Subcutaneous adipose tissue (tissue), 4 donors: Measurements from ENCODE around the gene VWF. TPM values are rescaled to one million over a fixed set of nuclear protein-coding genes. Genes with fewer than 3 reads are reported as not detected.

Experiments
- CTCF ChIP-seq: fragments of 450-650 bp; IDR thresholded peaks from one replicate; pipeline ENCODE4 v1.5.1; 2016; ENCODE audit warnings: low read depth, mild to moderate bottlenecking, control low read depth, antibody characterized with exemption, moderate library complexity
- total RNA-seq, 4 donors: library from RNA; depleted of rRNA; stranded (reverse); fragments of >200 nt; gene quantifications; one replicate each; pipeline ENCODE4 v1.1.0, GENCODE V29; 2016

The VWF gene
- total RNA-seq, 4 donors from 2014 or later: 132 to 853 (median 240) TPM

GRCh38 chr12:6148061-6148460 is 23.6 kb upstream of the VWF start:
- no peak for TF ChIP-seq CTCF

GRCh38 chr12:6146951-6147350 is 22.5 kb upstream of the VWF start:
- no peak for TF ChIP-seq CTCF

GRCh38 chr12:6146509-6146908 is 22.0 kb upstream of the VWF start:
- TF ChIP-seq CTCF: no peak

- TF ChIP-seq CTCF: no peak
These were observed 21.1 kb upstream of the VWF start for GRCh38 chr12:6145564-6145963.

- TF ChIP-seq CTCF: no peak
These were observed 18.8 kb upstream of the VWF start for GRCh38 chr12:6143303-6143675.

GRCh38 chr12:6140651-6141447 is 16.4 kb upstream of the VWF start:
- no peak for TF ChIP-seq CTCF

- no peak for TF ChIP-seq CTCF
These were observed 10.6 kb upstream of the VWF start for GRCh38 chr12:6135071-6135470.
